Measurements from ENCODE around the gene ATP13A4.

DNA sequence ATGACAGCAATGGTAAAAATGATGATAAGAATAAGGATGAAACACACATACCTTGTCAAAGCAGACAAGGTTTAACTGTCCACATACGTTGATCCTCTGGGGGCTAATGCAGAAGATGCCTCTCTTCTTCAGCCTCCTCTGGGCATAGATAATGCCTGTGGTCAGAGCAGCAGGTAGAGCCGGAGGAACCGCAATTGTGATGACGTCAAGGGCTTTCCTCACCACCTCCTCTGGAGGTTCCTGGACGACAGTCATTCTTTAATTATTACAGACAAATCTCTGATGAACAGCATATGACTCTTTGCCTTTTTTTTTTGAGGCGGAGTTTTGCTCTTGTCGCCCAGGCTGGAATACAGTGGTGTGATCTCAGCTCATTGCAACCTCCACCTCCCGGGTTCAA is 89.8 kb downstream of the ATP13A4 start:
- TF ChIP-seq, protein P1, sequence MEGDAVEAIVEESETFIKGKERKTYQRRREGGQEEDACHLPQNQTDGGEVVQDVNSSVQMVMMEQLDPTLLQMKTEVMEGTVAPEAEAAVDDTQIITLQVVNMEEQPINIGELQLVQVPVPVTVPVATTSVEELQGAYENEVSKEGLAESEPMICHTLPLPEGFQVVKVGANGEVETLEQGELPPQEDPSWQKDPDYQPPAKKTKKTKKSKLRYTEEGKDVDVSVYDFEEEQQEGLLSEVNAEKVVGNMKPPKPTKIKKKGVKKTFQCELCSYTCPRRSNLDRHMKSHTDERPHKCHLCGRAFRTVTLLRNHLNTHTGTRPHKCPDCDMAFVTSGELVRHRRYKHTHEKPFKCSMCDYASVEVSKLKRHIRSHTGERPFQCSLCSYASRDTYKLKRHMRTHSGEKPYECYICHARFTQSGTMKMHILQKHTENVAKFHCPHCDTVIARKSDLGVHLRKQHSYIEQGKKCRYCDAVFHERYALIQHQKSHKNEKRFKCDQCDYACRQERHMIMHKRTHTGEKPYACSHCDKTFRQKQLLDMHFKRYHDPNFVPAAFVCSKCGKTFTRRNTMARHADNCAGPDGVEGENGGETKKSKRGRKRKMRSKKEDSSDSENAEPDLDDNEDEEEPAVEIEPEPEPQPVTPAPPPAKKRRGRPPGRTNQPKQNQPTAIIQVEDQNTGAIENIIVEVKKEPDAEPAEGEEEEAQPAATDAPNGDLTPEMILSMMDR (optimal IDR thresholded peaks at IDR 0.05 in 1 of 3, IDR thresholded peaks at IDR 0.05 in 1 of 3, conservative IDR thresholded peaks at IDR 0.05 in 1 of 3; ENCODE audit: extremely low read depth in 1 of 3, insufficient read depth in 2 of 3, low read length in 3 of 3), result no peak
- TF ChIP-seq EZH2 (IDR thresholded peaks at IDR 0.05; ENCODE audit: low read length), result no peak

Measured in keratinocyte (primary cell).